Measurements from ENCODE around the gene SGK2.

Gene SGK2

GRCh38 chr20:43514648-43514999 is 44.2 kb upstream of the SGK2 start:
- TF ChIP-seq, protein P1, sequence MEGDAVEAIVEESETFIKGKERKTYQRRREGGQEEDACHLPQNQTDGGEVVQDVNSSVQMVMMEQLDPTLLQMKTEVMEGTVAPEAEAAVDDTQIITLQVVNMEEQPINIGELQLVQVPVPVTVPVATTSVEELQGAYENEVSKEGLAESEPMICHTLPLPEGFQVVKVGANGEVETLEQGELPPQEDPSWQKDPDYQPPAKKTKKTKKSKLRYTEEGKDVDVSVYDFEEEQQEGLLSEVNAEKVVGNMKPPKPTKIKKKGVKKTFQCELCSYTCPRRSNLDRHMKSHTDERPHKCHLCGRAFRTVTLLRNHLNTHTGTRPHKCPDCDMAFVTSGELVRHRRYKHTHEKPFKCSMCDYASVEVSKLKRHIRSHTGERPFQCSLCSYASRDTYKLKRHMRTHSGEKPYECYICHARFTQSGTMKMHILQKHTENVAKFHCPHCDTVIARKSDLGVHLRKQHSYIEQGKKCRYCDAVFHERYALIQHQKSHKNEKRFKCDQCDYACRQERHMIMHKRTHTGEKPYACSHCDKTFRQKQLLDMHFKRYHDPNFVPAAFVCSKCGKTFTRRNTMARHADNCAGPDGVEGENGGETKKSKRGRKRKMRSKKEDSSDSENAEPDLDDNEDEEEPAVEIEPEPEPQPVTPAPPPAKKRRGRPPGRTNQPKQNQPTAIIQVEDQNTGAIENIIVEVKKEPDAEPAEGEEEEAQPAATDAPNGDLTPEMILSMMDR (conservative IDR thresholded peaks at IDR 0.05; ENCODE audit: low read depth, low read length), result 0 out of 2 replicates have a peak, but pooled peaks have one; percentile 0
- peak overlapping the region; percentile 66 for H2AFZ ChIP-seq (ENCODE audit: low read depth)
- H3K4me3 ChIP-seq (IDR thresholded peaks at IDR 0.05; ENCODE audit: insufficient read depth, low read depth, low read length), result no peak overlapping the region

GRCh38 chr20:43515628-43516027 is 43.2 kb upstream of the SGK2 start:
- Histone ChIP-seq H4K20me1 (ENCODE audit: insufficient read depth) (no peaks in the 10 kb centered on the region), H3K27me3 (ENCODE audit: insufficient read depth, low read depth) (no peaks in the 10 kb centered on the region), H3K4me3 (IDR thresholded peaks at IDR 0.05; ENCODE audit: insufficient read depth, low read depth, low read length) (no peak overlapping the region), H3K9ac (no peak overlapping the region), H3K79me2 (ENCODE audit: insufficient read depth, low read depth) (no peaks in the 10 kb centered on the region), H3K4me2 (peak overlapping the region; percentile 25; the same call in 1 of the 2 replicates), H3K27ac (no peak overlapping the region), H3K36me3 (ENCODE audit: insufficient read depth) (no peaks in the 10 kb centered on the region), H3K4me1 (ENCODE audit: low read depth, poor library complexity, severe bottlenecking) (no peaks in the 10 kb centered on the region), H2AFZ (ENCODE audit: low read depth) (no peak overlapping the region)
- TF ChIP-seq, protein P1 (conservative IDR thresholded peaks at IDR 0.05; ENCODE audit: low read depth, low read length), result no peak

More at GRCh38 chr20:43514648-43514999, 44.2 kb upstream of the SGK2 start:
- Histone ChIP-seq H4K20me1 (ENCODE audit: insufficient read depth) (no peaks in the 10 kb centered on the region), H3K36me3 (ENCODE audit: insufficient read depth) (no peaks in the 10 kb centered on the region), H3K27ac (peak overlapping the region; percentile 37), H3K4me1 (ENCODE audit: low read depth, poor library complexity, severe bottlenecking) (no peaks in the 10 kb centered on the region), H3K79me2 (ENCODE audit: insufficient read depth, low read depth) (no peaks in the 10 kb centered on the region), H3K4me2 (peak overlapping the region; percentile 29; the same call in 1 of the 2 replicates), H3K27me3 (ENCODE audit: insufficient read depth, low read depth) (no peaks in the 10 kb centered on the region), H3K9ac (peak overlapping the region; percentile 61; the same call in 1 of the 2 replicates)

DNA sequence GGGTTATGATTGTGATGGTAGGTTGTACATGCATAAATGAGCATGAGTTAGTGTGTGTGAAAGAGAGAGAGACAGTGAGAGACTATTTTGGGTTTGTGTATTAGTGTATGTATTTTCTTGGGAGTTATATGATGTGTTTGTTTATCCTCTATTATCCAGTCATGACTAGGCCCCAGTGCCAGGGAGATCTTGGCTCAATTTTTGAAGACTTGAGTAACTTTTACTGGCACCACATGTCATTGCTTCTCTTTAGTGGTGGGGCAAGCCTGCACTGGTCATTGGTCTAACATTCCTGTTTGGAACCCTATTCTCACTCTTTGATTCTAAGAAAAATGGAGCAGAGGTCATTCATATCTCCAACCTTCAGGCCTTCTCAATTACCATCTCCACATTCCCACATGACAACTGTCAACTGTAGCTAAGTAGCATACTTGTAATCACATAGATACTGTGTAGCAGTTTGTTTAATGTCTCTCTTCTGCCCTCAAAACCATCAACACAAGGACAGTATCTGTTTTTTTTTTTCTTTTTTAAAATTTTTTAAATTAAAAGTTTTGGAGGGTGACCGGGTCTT is 42.5 kb upstream of the SGK2 start:
- Histone ChIP-seq H2AFZ (ENCODE audit: low read depth) (no peak overlapping the region), H3K27me3 (ENCODE audit: insufficient read depth, low read depth) (no peaks in the 10 kb centered on the region), H3K4me1 (ENCODE audit: low read depth, poor library complexity, severe bottlenecking) (no peaks in the 10 kb centered on the region), H3K4me2 (no peak overlapping the region), H4K20me1 (ENCODE audit: insufficient read depth) (no peaks in the 10 kb centered on the region), H3K27ac (no peak overlapping the region), H3K79me2 (ENCODE audit: insufficient read depth, low read depth) (no peaks in the 10 kb centered on the region), H3K9ac (no peak overlapping the region), H3K36me3 (ENCODE audit: insufficient read depth) (no peaks in the 10 kb centered on the region), H3K4me3 (IDR thresholded peaks at IDR 0.05; ENCODE audit: insufficient read depth, low read depth, low read length) (no peak overlapping the region)
- TF ChIP-seq, protein P1 (conservative IDR thresholded peaks at IDR 0.05; ENCODE audit: low read depth, low read length), result no peak

DNA sequence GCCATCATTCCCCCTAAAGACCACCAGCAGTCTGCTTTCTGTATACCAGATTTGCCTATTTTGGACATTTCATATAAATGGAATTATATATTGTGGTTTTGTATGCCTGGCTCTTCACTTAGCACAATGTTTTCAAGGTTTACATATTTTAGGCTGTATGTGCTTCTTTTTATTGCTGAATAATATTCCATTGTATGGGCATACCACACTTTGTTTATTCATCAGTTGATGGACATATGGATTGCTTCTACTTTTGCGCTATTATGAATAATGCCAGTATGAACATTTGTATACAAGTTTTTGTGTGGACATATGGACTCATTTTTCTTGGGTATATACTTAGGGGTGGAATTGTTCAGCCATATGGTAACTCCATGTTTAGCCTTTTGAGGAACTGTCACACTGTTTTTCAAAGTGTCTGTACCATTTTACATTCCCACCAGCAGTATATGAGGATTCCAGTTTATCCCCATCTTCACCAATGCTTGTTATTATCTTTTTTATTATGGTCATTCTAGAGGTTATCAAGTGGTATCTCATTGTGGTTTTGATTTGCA is 38.7 kb upstream of the SGK2 start:
- Histone ChIP-seq H3K4me3 (IDR thresholded peaks at IDR 0.05; ENCODE audit: insufficient read depth, low read depth, low read length) (no peak overlapping the region), H3K9ac (no peak overlapping the region), H3K4me1 (ENCODE audit: low read depth, poor library complexity, severe bottlenecking) (no peaks in the 10 kb centered on the region), H3K27me3 (ENCODE audit: insufficient read depth, low read depth) (no peaks in the 10 kb centered on the region), H4K20me1 (ENCODE audit: insufficient read depth) (no peaks in the 10 kb centered on the region), H3K4me2 (no peak overlapping the region), H3K27ac (no peak overlapping the region), H3K36me3 (ENCODE audit: insufficient read depth) (no peaks in the 10 kb centered on the region), H2AFZ (ENCODE audit: low read depth) (no peak overlapping the region), H3K79me2 (ENCODE audit: insufficient read depth, low read depth) (no peaks in the 10 kb centered on the region)
- TF ChIP-seq, protein P1 (conservative IDR thresholded peaks at IDR 0.05; ENCODE audit: low read depth, low read length), result no peak
